ENCODE results near the gene HNRNPLL.
A peak's percentile ranks its signal among the peaks of the same experiment; 100 is the strongest.
"Not testable (repeated sequence)": the region's sequence is repeated elsewhere in the genome, so short reads cannot be mapped to it uniquely, and the experiment has no call there.

HNRNPLL gene

GRCh38 chr2:38602732-38603401, at the start of gene HNRNPLL:
HNRNPLL (minus strand) TSS chr2:38602928; CDS start chr2:38602626, 302 bp downstream.
- TF ChIP-seq ZFX (IDR thresholded peaks at IDR 0.05) (no peak), CTCF (conservative IDR thresholded peaks at IDR 0.05) (no peak)
- H3K27ac ChIP-seq, result peak within 1 kb of the TSS; percentile 88

GRCh38 chr2:38650717-38651116, 48.0 kb upstream of the HNRNPLL start:
- no peak for TF ChIP-seq CTCF (conservative IDR thresholded peaks at IDR 0.05)
- no peak for TF ChIP-seq ZFX (IDR thresholded peaks at IDR 0.05)
- H3K27ac ChIP-seq, result no peak overlapping the region

- TF ChIP-seq ZFX (IDR thresholded peaks at IDR 0.05) (no peak), CTCF (conservative IDR thresholded peaks at IDR 0.05) (no peak)
- no peak overlapping the region for H3K27ac ChIP-seq
These were observed 47.3 kb upstream of the HNRNPLL start for GRCh38 chr2:38650012-38650411.

- no peak overlapping the region for H3K27ac ChIP-seq
These were observed 46.5 kb upstream of the HNRNPLL start for GRCh38 chr2:38649176-38649728.

GRCh38 chr2:38648107-38648761, 45.5 kb upstream of the HNRNPLL start:
- no peak for TF ChIP-seq CTCF (conservative IDR thresholded peaks at IDR 0.05)
- TF ChIP-seq ZFX (IDR thresholded peaks at IDR 0.05), result no peak
- H3K27ac ChIP-seq, result no peak overlapping the region

More at GRCh38 chr2:38649176-38649728, 46.5 kb upstream of the HNRNPLL start:
- TF ChIP-seq CTCF (conservative IDR thresholded peaks at IDR 0.05) (no peak), ZFX (IDR thresholded peaks at IDR 0.05) (no peak)

- H3K27ac ChIP-seq, result not testable (repeated sequence)
These were observed 41.2 kb upstream of the HNRNPLL start for GRCh38 chr2:38643683-38644511.

- H3K27ac ChIP-seq, result no peak overlapping the region
- TF ChIP-seq ZFX (IDR thresholded peaks at IDR 0.05) (no peak), CTCF (conservative IDR thresholded peaks at IDR 0.05) (no peak)
These were observed 40.4 kb upstream of the HNRNPLL start for GRCh38 chr2:38643021-38643671.

- not testable (repeated sequence) for H3K27ac ChIP-seq
These were observed 39.8 kb upstream of the HNRNPLL start for GRCh38 chr2:38642373-38643017.
